Thyroid gland (tissue), 4 donors: ENCODE results near the gene DNAJC21. TPM values are rescaled to one million over a fixed set of nuclear protein-coding genes. Genes with fewer than 3 reads are reported as not detected.

ENCODE experiments used
- DNase-seq, 2 donors: peaks; one replicate each; pipeline ENCODE4 v3.0.0-alpha.2; 2019
- H3K27ac ChIP-seq, 3 donors: fragments of 200-600 bp; sonication (generic); 1 replicate in 2 of 3; 2 replicates in 1 of 3; pipeline ENCODE4 v1.5.1; 2016 to 2019; ENCODE audit warnings: mild to moderate bottlenecking in 1 of 3, moderate library complexity in 1 of 3
- H3K27me3 ChIP-seq: fragments of 200-600 bp; sonication (generic); one replicate; pipeline ENCODE4 v1.5.1; 2019
- H3K36me3 ChIP-seq, 2 donors: fragments of 200-600 bp; sonication (generic); one replicate each; pipeline ENCODE4 v1.5.1; 2016 to 2019
- H3K4me1 ChIP-seq, 2 donors: fragments of 200-600 bp; sonication (generic); one replicate each; pipeline ENCODE4 v1.5.1; 2017 to 2019
- H3K4me3 ChIP-seq, 3 donors: fragments of 200-600 bp; sonication (generic); replicated peaks in 1 of 3; 1 replicate in 2 of 3; 2 replicates in 1 of 3; pipeline ENCODE4 v1.5.1; 2016; ENCODE audit warnings: mild to moderate bottlenecking in 1 of 3
- H3K9me3 ChIP-seq: fragments of 200-600 bp; sonication (generic); one replicate; pipeline ENCODE4 v1.5.1; 2017
- POLR2A ChIP-seq, 2 donors: fragments of 450-650 bp; IDR thresholded peaks; one replicate each; pipeline ENCODE4 v1.6.1; 2017; ENCODE audit warnings: antibody characterized with exemption in 2 of 2, mild to moderate bottlenecking in 2 of 2, moderate library complexity in 1 of 2
- WGBS, 2 donors: methylation state at CpG; one replicate each; pipeline ENCODE4 v1.1.5; 2017; 5-methylcytosine and 5-hydroxymethylcytosine counted together
- intact Hi-C: fragments of 100-400 bp; cut with DNase I; formaldehyde crosslinking; loops from one replicate; pipeline ENCODE4 v1.15.1; 2023
- total RNA-seq, 4 donors: library from RNA; depleted of rRNA; stranded (reverse); fragments of >200 nt; gene quantifications; one replicate each; pipeline ENCODE4 v1.2.3, GENCODE V29; 2016
- TF ChIP-seq, protein P1 (sequence below), 6 experiments: fragments of 200-600 bp in 3 of 6; fragments of 450-650 bp in 3 of 6; sonication (generic) in 3 of 6; IDR thresholded peaks; one replicate each; pipeline ENCODE4 v1.5.1; 2016 to 2019; ENCODE audit warnings: antibody characterized with exemption in 6 of 6, mild to moderate bottlenecking in 2 of 6, inconsistent platforms in 1 of 6, moderate library complexity in 1 of 6

The DNAJC21 gene
- total RNA-seq, 4 donors from 2014 or later, result 33.5 to 68.1 (median 48.4) TPM

DNA sequence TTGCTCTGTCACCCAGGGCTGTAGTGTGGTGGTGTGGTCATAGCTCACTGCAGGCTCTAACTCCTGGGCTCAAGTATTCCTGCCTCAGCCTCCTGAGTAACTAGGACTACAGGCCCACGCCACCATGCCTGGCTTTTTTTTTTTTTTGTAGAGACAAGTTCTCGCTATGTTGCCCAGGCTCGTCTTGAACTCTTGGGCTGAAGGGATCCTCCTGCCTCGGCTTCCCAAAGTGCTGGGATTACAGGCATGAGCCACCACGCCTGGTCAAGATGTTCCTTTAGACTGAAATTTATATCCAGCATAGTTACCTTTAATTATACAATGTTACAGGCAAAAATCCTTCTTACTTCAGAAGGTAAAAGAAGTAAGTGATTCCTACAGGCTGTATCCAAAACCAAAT, 1.6 kb upstream of the DNAJC21 start:
- intact Hi-C loops, result no loop called here
- peaks cover 43 to 44% of the 10 kb centered on the region in 2 donors for H3K4me1 ChIP-seq
- WGBS, 2 donors, result 97 to 98% methylated on average over 5 of the region's 5 CpGs
- no peak overlapping the region for H3K4me3 ChIP-seq
- H3K9me3 ChIP-seq, result no peaks in the 10 kb centered on the region
- TF ChIP-seq, protein P1, sequence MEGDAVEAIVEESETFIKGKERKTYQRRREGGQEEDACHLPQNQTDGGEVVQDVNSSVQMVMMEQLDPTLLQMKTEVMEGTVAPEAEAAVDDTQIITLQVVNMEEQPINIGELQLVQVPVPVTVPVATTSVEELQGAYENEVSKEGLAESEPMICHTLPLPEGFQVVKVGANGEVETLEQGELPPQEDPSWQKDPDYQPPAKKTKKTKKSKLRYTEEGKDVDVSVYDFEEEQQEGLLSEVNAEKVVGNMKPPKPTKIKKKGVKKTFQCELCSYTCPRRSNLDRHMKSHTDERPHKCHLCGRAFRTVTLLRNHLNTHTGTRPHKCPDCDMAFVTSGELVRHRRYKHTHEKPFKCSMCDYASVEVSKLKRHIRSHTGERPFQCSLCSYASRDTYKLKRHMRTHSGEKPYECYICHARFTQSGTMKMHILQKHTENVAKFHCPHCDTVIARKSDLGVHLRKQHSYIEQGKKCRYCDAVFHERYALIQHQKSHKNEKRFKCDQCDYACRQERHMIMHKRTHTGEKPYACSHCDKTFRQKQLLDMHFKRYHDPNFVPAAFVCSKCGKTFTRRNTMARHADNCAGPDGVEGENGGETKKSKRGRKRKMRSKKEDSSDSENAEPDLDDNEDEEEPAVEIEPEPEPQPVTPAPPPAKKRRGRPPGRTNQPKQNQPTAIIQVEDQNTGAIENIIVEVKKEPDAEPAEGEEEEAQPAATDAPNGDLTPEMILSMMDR (IDR thresholded peaks at IDR 0.05), result no peak
- no peak for TF ChIP-seq POLR2A (IDR thresholded peaks at IDR 0.05)
- peaks cover 16% of the 10 kb centered on the region in 2 donors for H3K36me3 ChIP-seq
- DNase-seq, result no peak
- H3K27ac ChIP-seq, result peak overlapping the region; percentile 74 to 78 (median 74)
- no peaks in the 10 kb centered on the region for H3K27me3 ChIP-seq

DNA sequence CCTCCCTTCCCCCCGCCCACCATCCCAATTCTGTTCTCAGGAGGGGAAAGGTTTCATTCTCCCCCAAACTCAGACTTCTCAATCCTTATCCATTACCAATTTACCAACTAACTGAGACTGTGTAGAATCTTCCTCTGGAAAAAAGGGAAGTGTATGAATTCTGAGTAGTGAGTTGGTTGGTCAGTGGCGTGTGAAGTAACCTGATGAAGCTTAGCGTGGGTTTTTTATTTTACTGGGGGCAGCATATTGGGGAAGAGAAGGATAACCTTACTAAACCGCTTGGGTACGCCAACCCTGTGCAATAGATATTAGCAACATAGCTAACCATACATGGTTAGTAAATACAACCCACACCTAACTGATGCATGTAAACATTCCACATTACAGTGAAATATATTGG, 1.1 kb upstream of the DNAJC21 start:
- Histone ChIP-seq H3K36me3 (peaks cover 11 to 13% of the 10 kb centered on the region in 2 donors), H3K27ac (peak overlapping the region in 1 of 3 donors; percentile 78), H3K9me3 (no peaks in the 10 kb centered on the region), H3K27me3 (no peaks in the 10 kb centered on the region), H3K4me3 (no peak overlapping the region), H3K4me1 (peaks cover 43 to 44% of the 10 kb centered on the region in 2 donors)
- WGBS, 2 donors, result 88 to 94% methylated on average over 5 of the region's 5 CpGs
- no peak for DNase-seq
- intact Hi-C loops, result no loop called here
- no peak for TF ChIP-seq POLR2A (IDR thresholded peaks at IDR 0.05)
- TF ChIP-seq, protein P1 (IDR thresholded peaks at IDR 0.05), result no peak

DNA sequence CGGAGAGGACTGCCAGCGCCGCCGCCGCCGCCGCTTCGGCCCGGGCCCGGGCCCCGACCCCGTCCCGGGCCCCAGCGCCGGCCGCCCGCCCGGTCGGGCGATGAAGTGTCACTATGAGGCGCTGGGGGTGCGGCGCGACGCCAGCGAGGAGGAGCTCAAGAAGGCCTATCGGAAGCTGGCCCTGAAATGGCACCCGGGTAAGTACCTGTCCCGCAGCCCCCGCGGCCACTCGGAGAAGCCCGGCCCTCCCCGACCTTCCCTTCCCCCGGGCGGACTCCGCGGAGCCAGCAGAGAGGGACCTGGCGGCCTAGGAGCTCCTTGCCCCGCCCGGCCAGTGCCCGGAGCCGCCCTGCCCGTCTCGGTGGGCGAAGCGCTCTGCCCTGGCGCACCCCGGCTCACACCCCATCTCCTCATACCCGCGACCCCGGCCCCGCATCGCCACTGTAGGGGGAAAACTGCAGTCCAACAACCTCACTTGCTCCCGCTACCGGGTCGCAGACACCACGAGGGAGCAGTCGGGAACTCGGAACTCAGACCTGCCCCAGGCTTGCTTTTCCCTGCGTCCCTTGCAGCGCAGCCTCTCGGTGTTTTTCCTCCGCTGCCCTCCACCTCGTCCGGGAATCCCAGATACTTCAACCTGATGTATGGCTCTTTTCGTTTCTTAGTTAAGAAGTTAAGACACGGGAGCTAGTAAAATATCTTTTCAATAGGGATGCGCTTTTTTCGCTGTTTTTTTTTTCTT, 532 bp downstream of the DNAJC21 start:
- Histone ChIP-seq H3K4me3 (peak overlapping the region; percentile 21 to 94 (median 67)), H3K9me3 (no peaks in the 10 kb centered on the region), H3K27ac (peak overlapping the region; percentile 36 to 92 (median 73)), H3K36me3 (peaks cover 7 to 10% of the 10 kb centered on the region in 2 donors), H3K27me3 (no peaks in the 10 kb centered on the region), H3K4me1 (peaks cover 34 to 36% of the 10 kb centered on the region in 2 donors)
- intact Hi-C loops, result no loop called here
- peak; percentile 97 to 98 for DNase-seq
- TF ChIP-seq, protein P1 (IDR thresholded peaks at IDR 0.05), result no peak
- TF ChIP-seq POLR2A (IDR thresholded peaks at IDR 0.05), result peak in 1 of 2 donors; percentile 94
- WGBS, 2 donors, result 0 to 1% methylated on average over 16 to 22 of the region's 70 CpGs

DNA sequence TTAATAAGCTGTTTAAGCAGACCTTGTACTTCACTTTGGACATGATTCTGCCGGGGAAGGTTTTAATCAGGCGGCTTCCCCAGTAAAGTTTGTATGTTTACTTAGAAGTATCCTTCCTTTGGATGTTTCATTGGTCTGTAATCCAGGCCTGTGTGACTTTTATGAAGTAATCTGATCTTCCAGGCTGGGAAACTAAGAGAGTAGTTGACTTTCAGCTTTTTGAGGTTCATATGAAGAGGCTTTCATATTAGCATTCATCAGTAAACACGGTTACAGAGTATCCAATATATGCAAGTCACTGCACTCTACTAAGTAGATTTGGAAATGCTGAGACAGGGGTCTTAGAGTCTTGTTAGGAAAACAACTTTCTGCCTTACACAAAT, 1.1 kb downstream of the DNAJC21 start:
- H3K9me3 ChIP-seq, result no peaks in the 10 kb centered on the region
- peak overlapping the region in 2 of 3 donors; percentile 21 to 67 for H3K4me3 ChIP-seq
- H3K36me3 ChIP-seq, result peaks cover 6 to 10% of the 10 kb centered on the region in 2 donors
- intact Hi-C loops, result no loop called here
- no peak for TF ChIP-seq POLR2A (IDR thresholded peaks at IDR 0.05)
- TF ChIP-seq, protein P1 (IDR thresholded peaks at IDR 0.05), result no peak
- 1 to 2% methylated on average over 3 of the region's 3 CpGs for WGBS, 2 donors
- DNase-seq, result no peak
- peak overlapping the region in 2 of 3 donors; percentile 73 to 92 for H3K27ac ChIP-seq
- no peaks in the 10 kb centered on the region for H3K27me3 ChIP-seq
- H3K4me1 ChIP-seq, result peaks cover 34 to 36% of the 10 kb centered on the region in 2 donors

DNA sequence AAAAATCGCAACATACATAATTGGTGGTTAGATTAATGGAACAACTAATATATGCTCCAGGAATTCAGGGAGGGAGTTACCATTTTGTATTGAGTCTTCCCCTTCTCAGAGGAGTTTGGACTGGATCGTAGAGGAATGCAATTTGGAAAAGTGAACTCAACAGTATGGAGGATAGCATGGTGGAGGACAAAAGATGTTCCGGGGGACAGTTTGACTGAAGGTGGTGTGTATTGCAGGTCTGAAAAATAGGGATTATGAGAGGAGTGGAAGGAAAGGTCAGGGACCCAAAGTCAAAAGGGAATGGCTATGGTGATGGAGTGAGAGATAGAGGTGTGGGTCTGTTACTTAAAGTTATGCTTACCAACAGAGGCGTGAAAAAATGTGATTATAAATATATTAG, 1.5 kb downstream of the DNAJC21 start:
- TF ChIP-seq, protein P1 (IDR thresholded peaks at IDR 0.05), result no peak
- TF ChIP-seq POLR2A (IDR thresholded peaks at IDR 0.05), result no peak
- WGBS, 2 donors, result 72 to 76% methylated on average over 4 of the region's 4 CpGs
- H3K36me3 ChIP-seq, result peaks cover 2 to 7% of the 10 kb centered on the region in 2 donors
- peak overlapping the region in 1 of 3 donors; percentile 92 for H3K27ac ChIP-seq
- DNase-seq, result no peak
- H3K9me3 ChIP-seq, result no peaks in the 10 kb centered on the region
- peak overlapping the region in 1 of 3 donors; percentile 67 for H3K4me3 ChIP-seq
- intact Hi-C loops, result no loop called here
- peaks cover 34 to 36% of the 10 kb centered on the region in 2 donors for H3K4me1 ChIP-seq
- no peaks in the 10 kb centered on the region for H3K27me3 ChIP-seq
